Urinary bladder (tissue), 4 donors: ENCODE measurements around the gene PPARD. TPM values are rescaled to one million over a fixed set of nuclear protein-coding genes. Genes with fewer than 3 reads are reported as not detected.
"Not testable (repeated sequence)": the region's sequence is repeated elsewhere in the genome, so short reads cannot be mapped to it uniquely, and the experiment has no call there.

Experiments
- DNase-seq: peaks from one replicate; pipeline ENCODE4 v3.0.0-alpha.2; 2015; ENCODE audit errors: extremely low spot score
- H3K27ac ChIP-seq: one replicate; pipeline ENCODE4 v1.5.1; 2013; ENCODE audit warnings: low read depth, mild to moderate bottlenecking, moderate library complexity
- H3K36me3 ChIP-seq: one replicate; pipeline ENCODE4 v1.6.1; 2013; ENCODE audit warnings: mild to moderate bottlenecking, moderate library complexity; ENCODE audit not compliant: insufficient read depth
- H3K4me1 ChIP-seq: one replicate; pipeline ENCODE4 v1.6.1; 2013; ENCODE audit warnings: mild to moderate bottlenecking, moderate library complexity; ENCODE audit not compliant: insufficient read depth
- H3K4me3 ChIP-seq: one replicate; pipeline ENCODE4 v1.5.1; 2013; ENCODE audit warnings: low read depth, low read length
- WGBS: extraction: QIAGEN DNeasy Blood & Tissue Kit; methylation state at CpG from one replicate; pipeline ENCODE4 v1.1.7; 2013; 5-methylcytosine and 5-hydroxymethylcytosine counted together
- polyA plus RNA-seq: library from polyadenylated mRNA; stranded (reverse); fragments of 200-250 nt; gene quantifications from one replicate; pipeline ENCODE4 v1.2.3, GENCODE V29; 2013
- total RNA-seq: library from RNA; depleted of rRNA; stranded (reverse); fragments of >200 nt; gene quantifications from one replicate; pipeline ENCODE4 v1.2.3, GENCODE V29; 2014
- donor health status: healthy with polysubstance abuse.
- donor health status: healthy.

The PPARD gene
- total and polyA plus RNA-seq, 2 donors, result 5.8 to 30.1 TPM

- no peaks in the 10 kb centered on the region for H3K4me1 ChIP-seq
- 61% methylated on average over 9 of the region's 9 CpGs for WGBS
- peaks cover 6% of the 10 kb centered on the region for H3K36me3 ChIP-seq
- no peak for DNase-seq
- H3K4me3 ChIP-seq, result no peak overlapping the region
- no peak overlapping the region for H3K27ac ChIP-seq
Measured at GRCh38 chr6:35427851-35428321, 85.5 kb downstream of the PPARD start.

GRCh38 chr6:35428421-35429149, 86.2 kb downstream of the PPARD start:
- 84% methylated on average over 10 of the region's 10 CpGs for WGBS
- Histone ChIP-seq H3K4me3 (no peak overlapping the region), H3K27ac (no peak overlapping the region), H3K36me3 (peaks cover 6% of the 10 kb centered on the region), H3K4me1 (no peaks in the 10 kb centered on the region)
- no peak for DNase-seq

DNA sequence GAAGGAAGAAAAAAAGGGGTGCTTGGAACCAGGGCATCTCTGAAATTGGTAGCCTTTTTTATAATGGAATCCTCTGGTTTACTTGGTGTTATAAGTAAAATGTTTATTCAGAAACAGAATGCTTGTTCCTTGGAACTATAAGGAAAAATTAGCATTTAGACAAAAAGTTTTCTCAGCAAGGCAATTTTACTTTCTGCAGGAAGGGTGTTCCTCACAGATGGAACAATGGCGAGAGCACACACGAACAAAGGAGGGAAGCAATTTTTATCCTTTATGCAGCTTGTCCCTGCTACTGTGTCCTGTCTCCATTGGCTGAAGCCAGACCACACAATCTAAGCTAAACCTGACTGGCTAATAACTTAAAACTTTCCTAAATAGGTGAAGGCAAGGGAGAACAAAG, 87.1 kb downstream of the PPARD start:
- no peak overlapping the region for H3K27ac ChIP-seq
- no peak overlapping the region for H3K4me3 ChIP-seq
- no peak for DNase-seq
- 93% methylated on average over 2 of the region's 2 CpGs for WGBS
- peaks cover 3% of the 10 kb centered on the region for H3K36me3 ChIP-seq
- H3K4me1 ChIP-seq, result no peaks in the 10 kb centered on the region

GRCh38 chr6:35432291-35432690, 89.9 kb downstream of the PPARD start:
- 65% methylated on average over 4 of the region's 4 CpGs for WGBS
- H3K27ac ChIP-seq, result no peak overlapping the region
- DNase-seq, result no peak
- H3K4me3 ChIP-seq, result no peak overlapping the region
- no peaks in the 10 kb centered on the region for H3K4me1 ChIP-seq
- H3K36me3 ChIP-seq, result no peaks in the 10 kb centered on the region

- not testable (repeated sequence) for H3K4me3 ChIP-seq, H3K4me1 ChIP-seq, H3K36me3 ChIP-seq, DNase-seq, H3K27ac ChIP-seq
- WGBS, result 66% methylated on average over 3 of the region's 3 CpGs
Measured at GRCh38 chr6:35432702-35433101, 90.3 kb downstream of the PPARD start.

DNA sequence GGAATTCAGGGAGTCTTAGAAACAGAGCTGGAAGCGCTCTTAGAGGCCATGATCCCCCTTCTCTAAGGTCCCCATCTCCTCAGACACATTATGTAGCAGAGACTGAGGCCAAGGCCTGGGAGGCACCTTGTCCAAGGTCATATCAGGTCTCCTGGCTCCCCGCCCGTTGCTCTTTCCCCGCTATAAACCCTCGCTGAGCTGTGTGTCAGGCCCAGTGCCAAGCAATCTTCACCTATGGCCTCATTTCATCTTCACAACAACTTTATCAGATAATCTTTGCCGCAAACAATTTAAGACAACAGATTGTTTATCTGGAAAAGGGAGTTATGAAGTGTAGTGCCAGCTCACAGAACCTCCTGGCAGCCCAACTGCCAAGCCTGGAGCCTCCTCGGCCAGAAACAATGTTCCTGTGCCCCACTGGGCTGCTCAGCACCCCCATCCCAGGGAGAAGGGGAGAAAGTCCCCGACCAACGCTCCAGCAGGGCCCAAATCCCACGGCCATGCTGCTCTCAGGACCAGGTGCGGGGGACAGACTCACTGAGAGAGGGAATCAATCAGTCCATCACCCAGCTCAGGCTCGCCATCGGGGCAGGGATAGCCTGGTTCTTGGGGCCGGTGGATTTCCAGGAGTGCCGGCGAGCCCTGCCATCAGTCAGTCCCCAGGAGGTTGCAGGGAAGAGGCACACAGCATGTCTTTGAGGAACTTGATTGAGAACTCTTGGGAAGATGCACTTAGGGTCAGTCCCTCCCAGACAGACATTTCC, 92.9 kb downstream of the PPARD start:
- no peaks in the 10 kb centered on the region for H3K36me3 ChIP-seq
- no peaks in the 10 kb centered on the region for H3K4me1 ChIP-seq
- DNase-seq, result no peak
- no peak overlapping the region for H3K27ac ChIP-seq
- H3K4me3 ChIP-seq, result no peak overlapping the region
- WGBS, result 70% methylated on average over 16 of the region's 16 CpGs

GRCh38 chr6:35436071-35436857, 93.9 kb downstream of the PPARD start:
- no peak for DNase-seq
- no peak overlapping the region for H3K27ac ChIP-seq
- 87% methylated on average over 8 of the region's 8 CpGs for WGBS
- no peak overlapping the region for H3K4me3 ChIP-seq
- no peaks in the 10 kb centered on the region for H3K36me3 ChIP-seq
- no peaks in the 10 kb centered on the region for H3K4me1 ChIP-seq

DNA sequence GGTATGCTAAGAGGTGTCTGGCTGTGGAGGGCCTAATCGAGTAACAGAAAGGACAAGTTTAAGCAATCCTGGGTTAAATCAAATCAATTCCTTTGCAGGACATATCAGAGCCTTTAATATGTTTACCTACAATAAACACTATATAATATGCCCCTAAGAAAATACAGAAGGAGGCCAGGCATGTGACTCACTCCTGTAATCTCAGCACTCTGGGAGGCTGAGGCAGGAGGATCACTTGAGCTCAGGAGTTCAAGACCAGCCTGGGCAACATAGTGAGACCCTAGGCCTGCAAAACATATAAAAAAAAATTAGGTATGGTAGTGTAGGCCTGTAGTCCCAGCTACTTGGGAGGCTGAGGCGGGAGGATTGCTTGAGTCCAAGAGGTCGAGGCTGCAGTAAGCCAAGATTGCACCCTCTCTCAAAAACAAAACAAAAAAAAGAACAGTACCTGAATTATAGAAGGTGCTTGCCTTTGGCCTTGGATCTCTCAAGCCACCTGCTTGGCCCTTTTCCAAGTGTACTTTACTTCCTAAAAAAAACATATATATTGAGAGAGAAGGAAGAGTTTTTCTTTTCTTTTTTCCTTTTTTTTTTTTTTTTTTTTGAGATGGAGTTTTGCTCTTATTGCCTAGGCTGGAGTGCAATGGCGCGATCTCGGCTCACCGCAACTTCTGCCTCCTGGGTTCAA, 96.2 kb downstream of the PPARD start:
- not testable (repeated sequence) for DNase-seq, H3K27ac ChIP-seq, H3K36me3 ChIP-seq, H3K4me3 ChIP-seq, H3K4me1 ChIP-seq
- WGBS, result 96% methylated on average over 7 of the region's 7 CpGs

DNA sequence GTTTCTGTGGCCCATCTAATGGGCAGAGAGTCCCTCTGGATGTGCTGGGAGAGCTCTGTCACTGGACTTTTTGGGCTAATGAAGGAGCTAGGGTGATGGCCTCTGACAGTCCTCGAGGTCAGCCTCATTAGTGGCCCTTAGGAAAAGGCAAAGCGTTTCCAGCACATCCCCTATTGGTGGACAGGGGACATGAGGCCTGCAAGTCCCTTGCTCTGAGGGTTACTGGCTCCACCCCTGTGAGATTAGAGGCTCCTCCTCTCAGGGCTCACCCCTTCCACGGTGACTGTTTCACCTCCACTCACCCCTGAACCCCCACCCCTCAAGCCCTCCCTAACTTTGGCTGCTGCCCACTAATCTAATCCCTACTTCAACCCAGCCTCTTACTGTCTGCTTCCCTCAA, 97.0 kb downstream of the PPARD start:
- DNase-seq, result no peak
- no peaks in the 10 kb centered on the region for H3K36me3 ChIP-seq
- 40% methylated on average over 3 of the region's 3 CpGs for WGBS

GRCh38 chr6:35441205-35441604, 98.8 kb downstream of the PPARD start:
- no peak for DNase-seq
- 78% methylated on average over 3 of the region's 3 CpGs for WGBS
- H3K36me3 ChIP-seq, result no peaks in the 10 kb centered on the region
- no peak overlapping the region for H3K4me3 ChIP-seq
- no peaks in the 10 kb centered on the region for H3K4me1 ChIP-seq
- H3K27ac ChIP-seq, result no peak overlapping the region

More for the DNA sequence above, 97.0 kb downstream of the PPARD start:
- Histone ChIP-seq H3K4me3 (no peak overlapping the region), H3K27ac (no peak overlapping the region), H3K4me1 (no peaks in the 10 kb centered on the region)

- no peak for DNase-seq
- Histone ChIP-seq H3K4me1 (no peaks in the 10 kb centered on the region), H3K36me3 (no peaks in the 10 kb centered on the region), H3K27ac (no peak overlapping the region), H3K4me3 (no peak overlapping the region)
- 96% methylated on average over 4 of the region's 4 CpGs for WGBS
Measured at GRCh38 chr6:35441642-35442041, 99.3 kb downstream of the PPARD start.

DNA sequence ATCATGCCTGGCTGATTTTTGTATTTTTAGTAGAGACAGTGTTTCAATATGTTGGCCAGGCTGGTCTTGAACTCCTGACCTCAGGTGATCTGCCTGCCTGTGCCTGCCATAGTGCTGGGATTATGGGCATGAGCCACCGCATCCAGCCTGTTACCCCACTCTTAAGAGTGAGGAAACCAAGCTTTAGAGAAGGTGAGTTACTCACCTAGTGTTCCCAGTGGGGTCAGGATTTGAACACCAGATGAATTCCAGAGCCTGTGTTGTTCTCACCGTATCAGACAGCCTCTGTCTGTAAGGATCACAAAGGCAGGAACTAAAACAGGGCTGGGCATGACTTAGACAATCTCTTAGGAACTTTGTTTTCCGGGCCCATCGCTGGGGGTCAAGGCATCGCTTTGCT, 100.3 kb downstream of the PPARD start:
- no peak overlapping the region for H3K4me3 ChIP-seq
- H3K4me1 ChIP-seq, result no peaks in the 10 kb centered on the region
- no peak for DNase-seq
- no peaks in the 10 kb centered on the region for H3K36me3 ChIP-seq
- WGBS, result 82% methylated on average over 5 of the region's 5 CpGs
- no peak overlapping the region for H3K27ac ChIP-seq

GRCh38 chr6:35443341-35444030, 101.1 kb downstream of the PPARD start:
- Histone ChIP-seq H3K27ac (no peak overlapping the region), H3K4me1 (no peaks in the 10 kb centered on the region), H3K4me3 (no peak overlapping the region), H3K36me3 (no peaks in the 10 kb centered on the region)
- 87% methylated on average over 9 of the region's 9 CpGs for WGBS
- DNase-seq, result no peak
